ENCODE data around the gene KCNJ16.

Gene KCNJ16

DNA sequence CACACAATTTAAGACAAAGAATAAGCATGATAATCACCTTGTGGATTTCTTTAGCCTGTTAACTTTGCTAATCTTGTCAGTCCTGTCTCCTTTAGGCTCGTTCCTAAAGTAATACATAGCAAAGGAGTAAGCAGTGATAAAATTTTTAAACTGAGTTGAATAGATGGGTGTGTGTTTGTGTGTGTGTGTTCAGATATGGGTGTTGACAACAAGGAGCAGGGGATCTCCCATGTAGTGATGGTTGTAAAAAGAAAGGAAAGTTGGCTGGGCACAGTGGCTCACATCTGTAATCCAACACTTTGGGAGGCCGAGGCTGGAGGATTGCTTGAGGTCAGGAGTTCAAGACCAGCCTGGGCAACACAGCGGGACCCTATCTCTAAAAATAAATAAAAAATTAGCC, 49.7 kb downstream of the KCNJ16 start:
- no peaks in the 10 kb centered on the region for H3K36me3 ChIP-seq (ENCODE audit: insufficient read depth, insufficient read length, low read length)
- TF ChIP-seq SUZ12 (IDR thresholded peaks at IDR 0.05; ENCODE audit: extremely low read depth, insufficient read depth, insufficient read length) (no peak), YY1 (IDR thresholded peaks at IDR 0.05; ENCODE audit: insufficient read depth, insufficient read length) (no peak), ZNF274 (IDR thresholded peaks at IDR 0.05; ENCODE audit: low read depth, low read length) (no peak)

GRCh38 chr17:70127221-70127873, 52.3 kb downstream of the KCNJ16 start:
- Histone ChIP-seq H3K4me3 (ENCODE audit: insufficient read length, low read depth) (no peak overlapping the region), H3K36me3 (ENCODE audit: insufficient read depth, insufficient read length, low read length) (no peaks in the 10 kb centered on the region), H3K9ac (ENCODE audit: insufficient read length, low read depth) (no peak overlapping the region), H3K27me3 (ENCODE audit: insufficient read depth, insufficient read length) (no peaks in the 10 kb centered on the region), H3K9me3 (ENCODE audit: insufficient read depth, low read length) (0 out of 2 replicates have a peak, but pooled peaks cover 4% of the 10 kb centered on the region), H3K4me1 (ENCODE audit: insufficient read depth, insufficient read length) (no peaks in the 10 kb centered on the region)
- TF ChIP-seq ZNF274 (IDR thresholded peaks at IDR 0.05; ENCODE audit: low read depth, low read length) = no peak
- no peak for TF ChIP-seq SUZ12 (IDR thresholded peaks at IDR 0.05; ENCODE audit: extremely low read depth, insufficient read depth, insufficient read length)
- no peak for TF ChIP-seq YY1 (IDR thresholded peaks at IDR 0.05; ENCODE audit: insufficient read depth, insufficient read length)
- DNase-seq (ENCODE audit: low read depth, low spot score) = no peak

More for the DNA sequence above, 49.7 kb downstream of the KCNJ16 start:
- H3K9me3 ChIP-seq (ENCODE audit: insufficient read depth, low read length) = no peaks in the 10 kb centered on the region; the same call in 1 of the 2 replicates
- no peak overlapping the region for H3K4me3 ChIP-seq (ENCODE audit: insufficient read length, low read depth)
- no peak overlapping the region for H3K9ac ChIP-seq (ENCODE audit: insufficient read length, low read depth)
- no peaks in the 10 kb centered on the region for H3K27me3 ChIP-seq (ENCODE audit: insufficient read depth, insufficient read length)
- H3K4me1 ChIP-seq (ENCODE audit: insufficient read depth, insufficient read length) = no peaks in the 10 kb centered on the region
- no peak for DNase-seq (ENCODE audit: low read depth, low spot score)

DNA sequence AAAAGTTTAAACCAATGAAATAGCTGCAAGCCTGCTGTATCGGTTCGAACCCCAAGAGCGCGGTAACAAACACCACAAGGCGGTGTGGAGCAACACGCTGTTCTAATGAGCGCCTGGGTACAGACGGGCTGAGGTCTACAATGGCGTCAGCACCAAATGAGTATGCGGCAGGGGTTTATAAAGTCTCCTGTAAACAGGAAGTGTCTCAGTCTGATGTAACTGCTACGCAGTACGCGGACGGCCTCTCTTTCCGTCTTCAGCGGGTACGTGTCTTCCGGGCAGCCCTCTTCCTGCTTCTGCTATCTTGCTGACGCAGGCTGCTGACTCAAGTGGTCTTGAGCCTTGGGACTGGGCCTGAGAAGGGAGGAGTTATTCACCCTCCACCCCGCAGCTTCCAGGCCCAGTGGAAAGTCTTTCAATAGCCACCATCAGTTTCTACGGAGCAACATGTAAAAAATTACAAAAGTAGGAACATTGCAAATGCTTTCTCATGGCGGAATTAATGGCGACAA, 53.8 kb downstream of the KCNJ16 start:
- Histone ChIP-seq H3K9ac (ENCODE audit: insufficient read length, low read depth) (no peak overlapping the region), H3K36me3 (ENCODE audit: insufficient read depth, insufficient read length, low read length) (no peaks in the 10 kb centered on the region), H3K4me3 (ENCODE audit: insufficient read length, low read depth) (no peak overlapping the region), H3K27me3 (ENCODE audit: insufficient read depth, insufficient read length) (no peaks in the 10 kb centered on the region), H3K9me3 (ENCODE audit: insufficient read depth, low read length) (peaks cover 12% of the 10 kb centered on the region; the same call in 1 of the 2 replicates), H3K4me1 (ENCODE audit: insufficient read depth, insufficient read length) (no peaks in the 10 kb centered on the region)
- TF ChIP-seq YY1 (IDR thresholded peaks at IDR 0.05; ENCODE audit: insufficient read depth, insufficient read length) = no peak
- no peak for TF ChIP-seq SUZ12 (IDR thresholded peaks at IDR 0.05; ENCODE audit: extremely low read depth, insufficient read depth, insufficient read length)
- no peak for TF ChIP-seq ZNF274 (IDR thresholded peaks at IDR 0.05; ENCODE audit: low read depth, low read length)
- DNase-seq (ENCODE audit: low read depth, low spot score) = no peak

GRCh38 chr17:70130289-70130688, 55.3 kb downstream of the KCNJ16 start:
- peaks cover 12% of the 10 kb centered on the region; the same call in 1 of the 2 replicates for H3K9me3 ChIP-seq (ENCODE audit: insufficient read depth, low read length)
- no peak overlapping the region for H3K9ac ChIP-seq (ENCODE audit: insufficient read length, low read depth)
- no peak for TF ChIP-seq YY1 (IDR thresholded peaks at IDR 0.05; ENCODE audit: insufficient read depth, insufficient read length)
- TF ChIP-seq SUZ12 (IDR thresholded peaks at IDR 0.05; ENCODE audit: extremely low read depth, insufficient read depth, insufficient read length) = no peak
- TF ChIP-seq ZNF274 (IDR thresholded peaks at IDR 0.05; ENCODE audit: low read depth, low read length) = no peak
- no peaks in the 10 kb centered on the region for H3K27me3 ChIP-seq (ENCODE audit: insufficient read depth, insufficient read length)
- no peak overlapping the region for H3K4me3 ChIP-seq (ENCODE audit: insufficient read length, low read depth)
- DNase-seq (ENCODE audit: low read depth, low spot score) = no peak
- no peaks in the 10 kb centered on the region for H3K4me1 ChIP-seq (ENCODE audit: insufficient read depth, insufficient read length)
- H3K36me3 ChIP-seq (ENCODE audit: insufficient read depth, insufficient read length, low read length) = no peaks in the 10 kb centered on the region

DNA sequence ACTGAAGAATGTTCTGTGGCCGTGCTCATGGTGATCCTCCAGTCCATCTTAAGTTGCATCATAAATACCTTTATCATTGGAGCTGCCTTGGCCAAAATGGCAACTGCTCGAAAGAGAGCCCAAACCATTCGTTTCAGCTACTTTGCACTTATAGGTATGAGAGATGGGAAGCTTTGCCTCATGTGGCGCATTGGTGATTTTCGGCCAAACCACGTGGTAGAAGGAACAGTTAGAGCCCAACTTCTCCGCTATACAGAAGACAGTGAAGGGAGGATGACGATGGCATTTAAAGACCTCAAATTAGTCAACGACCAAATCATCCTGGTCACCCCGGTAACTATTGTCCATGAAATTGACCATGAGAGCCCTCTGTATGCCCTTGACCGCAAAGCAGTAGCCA, 57.5 kb downstream of the KCNJ16 start:
- Histone ChIP-seq H3K9ac (ENCODE audit: insufficient read length, low read depth) (no peak overlapping the region), H3K4me3 (ENCODE audit: insufficient read length, low read depth) (no peak overlapping the region), H3K27me3 (ENCODE audit: insufficient read depth, insufficient read length) (no peaks in the 10 kb centered on the region), H3K36me3 (ENCODE audit: insufficient read depth, insufficient read length, low read length) (no peaks in the 10 kb centered on the region), H3K4me1 (ENCODE audit: insufficient read depth, insufficient read length) (no peaks in the 10 kb centered on the region), H3K9me3 (ENCODE audit: insufficient read depth, low read length) (peaks cover 12% of the 10 kb centered on the region; the same call in 1 of the 2 replicates)
- DNase-seq (ENCODE audit: low read depth, low spot score) = no peak
- TF ChIP-seq ZNF274 (IDR thresholded peaks at IDR 0.05; ENCODE audit: low read depth, low read length) = no peak
- TF ChIP-seq YY1 (IDR thresholded peaks at IDR 0.05; ENCODE audit: insufficient read depth, insufficient read length) = no peak
- TF ChIP-seq SUZ12 (IDR thresholded peaks at IDR 0.05; ENCODE audit: extremely low read depth, insufficient read depth, insufficient read length) = no peak

DNA sequence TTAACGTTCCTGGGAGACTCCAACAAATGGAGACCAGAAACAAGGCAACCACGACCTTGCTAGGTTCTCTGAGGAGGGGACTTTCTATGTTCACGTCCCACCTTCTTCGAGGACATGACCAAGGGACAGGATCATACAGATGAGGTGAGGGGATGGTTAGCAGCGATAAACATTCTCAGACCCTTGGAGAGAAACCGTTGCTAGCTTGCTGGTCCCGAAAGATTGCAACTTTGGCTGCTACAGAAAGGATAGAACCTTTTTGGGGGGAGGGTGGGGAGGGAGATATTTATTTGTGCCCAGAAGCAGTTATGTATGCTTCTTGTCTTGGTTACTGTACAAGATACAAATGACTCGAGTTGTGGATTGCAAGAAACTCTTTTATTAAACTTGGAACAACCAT, 59.0 kb downstream of the KCNJ16 start:
- no peaks in the 10 kb centered on the region for H3K4me1 ChIP-seq (ENCODE audit: insufficient read depth, insufficient read length)
- H3K27me3 ChIP-seq (ENCODE audit: insufficient read depth, insufficient read length) = no peaks in the 10 kb centered on the region
- TF ChIP-seq ZNF274 (IDR thresholded peaks at IDR 0.05; ENCODE audit: low read depth, low read length) (no peak), SUZ12 (IDR thresholded peaks at IDR 0.05; ENCODE audit: extremely low read depth, insufficient read depth, insufficient read length) (no peak), YY1 (IDR thresholded peaks at IDR 0.05; ENCODE audit: insufficient read depth, insufficient read length) (no peak)
- no peaks in the 10 kb centered on the region for H3K36me3 ChIP-seq (ENCODE audit: insufficient read depth, insufficient read length, low read length)
- no peak overlapping the region for H3K9ac ChIP-seq (ENCODE audit: insufficient read length, low read depth)
- H3K4me3 ChIP-seq (ENCODE audit: insufficient read length, low read depth) = no peak overlapping the region
- H3K9me3 ChIP-seq (ENCODE audit: insufficient read depth, low read length) = peaks cover 12% of the 10 kb centered on the region; the same call in 1 of the 2 replicates
- DNase-seq (ENCODE audit: low read depth, low spot score) = no peak

GRCh38 chr17:70134777-70135176, 59.8 kb downstream of the KCNJ16 start:
- no peaks in the 10 kb centered on the region for H3K27me3 ChIP-seq (ENCODE audit: insufficient read depth, insufficient read length)
- no peaks in the 10 kb centered on the region for H3K36me3 ChIP-seq (ENCODE audit: insufficient read depth, insufficient read length, low read length)
- TF ChIP-seq SUZ12 (IDR thresholded peaks at IDR 0.05; ENCODE audit: extremely low read depth, insufficient read depth, insufficient read length) = no peak
- TF ChIP-seq ZNF274 (IDR thresholded peaks at IDR 0.05; ENCODE audit: low read depth, low read length) = no peak
- TF ChIP-seq YY1 (IDR thresholded peaks at IDR 0.05; ENCODE audit: insufficient read depth, insufficient read length) = no peak
- H3K4me3 ChIP-seq (ENCODE audit: insufficient read length, low read depth) = no peak overlapping the region
- DNase-seq (ENCODE audit: low read depth, low spot score) = no peak
- no peaks in the 10 kb centered on the region for H3K4me1 ChIP-seq (ENCODE audit: insufficient read depth, insufficient read length)
- peaks cover 12% of the 10 kb centered on the region; the same call in 1 of the 2 replicates for H3K9me3 ChIP-seq (ENCODE audit: insufficient read depth, low read length)
- no peak overlapping the region for H3K9ac ChIP-seq (ENCODE audit: insufficient read length, low read depth)

Data from NT2/D1 (cell line).